Measurements from ENCODE around the gene PDCD6IP.

GRCh38 chr3:33886015-33886414, 87.6 kb downstream of the PDCD6IP start:
- no peak for TF ChIP-seq POLR2A (IDR thresholded peaks at IDR 0.05)
- no peak for TF ChIP-seq CTCF (IDR thresholded peaks at IDR 0.05 in 8 of 11, conservative IDR thresholded peaks at IDR 0.05 in 3 of 11)
- no peak for TF ChIP-seq POLR2AphosphoS5 (IDR thresholded peaks at IDR 0.05)
